HG03025 (cell line): Measurements from ENCODE around the gene CDK2.
A peak's percentile ranks its signal among the peaks of the same experiment; 100 is the strongest.
"Not testable (repeated sequence)": the region's sequence is repeated elsewhere in the genome, so short reads cannot be mapped to it uniquely, and the experiment has no call there.

Source experiments
- ATAC-seq: cut with Tn5 transposase; IDR thresholded peaks from one replicate; pipeline ENCODE4 v1.9.1; 2021; ENCODE audit warnings: mild to moderate bottlenecking, moderate library complexity; ENCODE audit not compliant: unreplicated experiment, low FRiP score

The CDK2 gene

GRCh38 chr12:55966408-55967281 lies at the start of gene CDK2:
CDK2 (plus strand) TSS chr12:55966830; CDS start chr12:55967009, 179 bp downstream.
- ATAC-seq = peak; percentile 86

GRCh38 chr12:55919032-55919431 lies 47.6 kb upstream of the CDK2 start:
- not testable (repeated sequence) for ATAC-seq

- no peak for ATAC-seq
These were observed 44.5 kb upstream of the CDK2 start for GRCh38 chr12:55922126-55922525.

- ATAC-seq = not testable (repeated sequence)
These were observed 43.0 kb upstream of the CDK2 start for GRCh38 chr12:55923648-55924047.

GRCh38 chr12:55925371-55925770 lies 41.3 kb upstream of the CDK2 start:
- no peak for ATAC-seq

- ATAC-seq = no peak
These were observed 40.5 kb upstream of the CDK2 start for GRCh38 chr12:55925870-55926737.

GRCh38 chr12:55926738-55927587 lies 39.7 kb upstream of the CDK2 start:
- ATAC-seq = peak; percentile 32

GRCh38 chr12:55927588-55928502 lies 38.8 kb upstream of the CDK2 start, which contains the start of gene PYM1:
PYM1 (minus strand) TSS chr12:55927894; CDS start chr12:55927761, 133 bp downstream.
- peak; percentile 41 for ATAC-seq

- ATAC-seq = peak; percentile 29
These were observed 37.3 kb upstream of the CDK2 start for GRCh38 chr12:55929306-55929791.

- ATAC-seq = no peak
These were observed 35.8 kb upstream of the CDK2 start, which contains the start of gene DGKA for GRCh38 chr12:55930771-55931316. DGKA (plus strand) TSS chr12:55931162; CDS start chr12:55936504, 5,342 bp downstream.

- ATAC-seq = no peak
These were observed 35.3 kb upstream of the CDK2 start for GRCh38 chr12:55931317-55931779.

- ATAC-seq = no peak
These were observed 34.7 kb upstream of the CDK2 start for GRCh38 chr12:55931780-55932550.

GRCh38 chr12:55932551-55932910 lies 34.1 kb upstream of the CDK2 start:
- no peak for ATAC-seq

GRCh38 chr12:55933169-55933798 lies 33.3 kb upstream of the CDK2 start:
- ATAC-seq = no peak

GRCh38 chr12:55933799-55934742 lies 32.6 kb upstream of the CDK2 start:
- no peak for ATAC-seq

- ATAC-seq = no peak
These were observed 31.9 kb upstream of the CDK2 start for GRCh38 chr12:55934773-55935172.
